Skin of body (tissue), 2 donors: ENCODE results near the gene NLK. TPM values are rescaled to one million over a fixed set of nuclear protein-coding genes. Genes with fewer than 3 reads are reported as not detected.
"Not testable (repeated sequence)": the region's sequence is repeated elsewhere in the genome, so short reads cannot be mapped to it uniquely, and the experiment has no call there.

Source experiments
- DNase-seq: peaks from one replicate; lab custom pipeline; 2025; lab: John Stamatoyannopoulos, UW
- total RNA-seq: library from RNA; depleted of rRNA; stranded (reverse); fragments of >200 nt; gene quantifications from one replicate; pipeline ENCODE4 v1.2.3, GENCODE V29; 2014

The NLK gene
- total RNA-seq, 1 donor from 2014 or later, result 13.5 TPM

DNA sequence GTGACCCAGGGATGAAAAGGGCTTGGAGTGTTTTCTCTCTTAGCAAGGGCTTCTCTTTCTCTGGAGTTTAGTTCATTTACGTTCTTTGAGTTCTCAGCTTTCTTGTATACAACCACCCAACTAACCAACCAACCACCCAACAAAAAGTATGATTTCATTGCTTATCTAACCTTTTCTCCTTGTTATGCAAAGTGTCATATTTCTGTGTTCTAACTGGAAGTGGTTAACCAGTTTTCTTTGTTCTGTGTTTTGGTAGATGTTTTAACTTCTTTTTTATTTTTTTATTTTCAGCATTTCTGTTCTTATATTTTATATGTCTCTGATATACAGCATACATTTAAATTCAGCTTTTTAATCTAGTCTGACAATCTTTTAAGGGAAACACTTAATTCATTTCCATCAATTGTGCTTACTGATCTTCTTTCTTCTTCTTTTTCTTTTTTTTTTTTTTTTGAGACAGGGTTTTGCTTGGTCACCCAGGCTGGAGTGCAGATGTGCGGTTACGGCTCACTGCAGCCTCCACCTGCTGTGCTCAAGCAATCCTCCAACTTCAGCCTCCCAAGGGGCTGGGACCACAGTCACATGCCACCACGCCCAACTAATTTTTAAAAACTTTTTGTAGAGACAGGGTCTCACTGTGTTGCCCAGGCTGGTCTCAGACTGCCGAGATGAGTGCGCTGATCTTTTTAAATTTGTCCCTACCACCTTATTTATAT is 29.6 kb downstream of the NLK start:
- DNase-seq, result no peak

DNA sequence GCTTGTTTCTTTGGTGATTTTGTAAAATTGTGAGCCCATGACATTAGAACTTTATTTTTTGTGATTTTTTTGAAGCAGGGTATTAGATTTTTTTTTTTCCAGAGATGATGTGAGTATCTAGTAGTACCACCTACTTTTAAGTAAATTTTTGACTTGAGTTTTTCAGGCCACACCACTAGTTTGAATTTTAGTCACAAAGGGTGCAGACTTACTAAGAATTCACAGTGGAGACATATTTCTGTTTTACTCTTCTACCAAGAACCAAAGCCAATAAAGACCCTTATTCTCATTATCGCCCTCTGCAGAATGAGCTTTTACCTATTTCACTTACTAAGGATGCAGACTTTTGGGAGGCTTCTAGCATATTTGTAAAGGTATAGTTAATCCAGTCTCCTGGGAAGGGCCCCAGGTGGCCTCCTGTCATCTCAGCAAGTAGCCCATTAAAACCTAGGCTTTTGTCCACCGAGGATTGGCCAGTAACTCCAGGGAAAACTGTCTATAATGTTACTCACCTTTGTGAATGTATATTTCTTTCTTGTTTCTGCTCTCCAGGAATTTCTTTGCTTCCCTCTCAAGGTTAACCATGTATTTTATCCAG is 30.6 kb downstream of the NLK start:
- no peak for DNase-seq

GRCh38 chr17:28074010-28074409 is 31.5 kb downstream of the NLK start:
- DNase-seq, result no peak

GRCh38 chr17:28076144-28076543 is 33.7 kb downstream of the NLK start:
- DNase-seq, result no peak

- not testable (repeated sequence) for DNase-seq
Measured at GRCh38 chr17:28077140-28077539, 34.7 kb downstream of the NLK start.

GRCh38 chr17:28078341-28079229 is 36.1 kb downstream of the NLK start:
- DNase-seq, result no peak

DNA sequence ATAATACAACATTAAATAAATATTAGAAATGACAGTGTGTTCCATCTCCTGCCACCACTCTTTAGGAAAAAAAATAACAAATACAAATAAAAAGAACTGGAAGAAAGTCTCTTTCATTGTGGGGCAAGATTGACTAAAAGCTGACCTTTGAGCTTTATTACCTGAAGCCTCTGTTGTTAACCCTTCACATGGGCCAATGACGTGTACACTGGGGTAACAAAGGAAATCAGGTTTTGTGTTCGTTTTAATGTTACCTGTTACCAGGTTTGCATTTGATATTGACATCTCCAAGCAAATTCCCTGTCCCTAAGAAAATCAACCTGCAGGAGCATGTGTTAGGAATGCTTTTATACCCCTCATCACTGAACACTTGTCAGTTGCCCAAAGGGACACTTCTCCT is 39.0 kb downstream of the NLK start:
- no peak for DNase-seq

GRCh38 chr17:28085766-28086165 is 43.3 kb downstream of the NLK start:
- DNase-seq, result no peak

GRCh38 chr17:28086519-28086918 is 44.0 kb downstream of the NLK start:
- DNase-seq, result no peak

DNA sequence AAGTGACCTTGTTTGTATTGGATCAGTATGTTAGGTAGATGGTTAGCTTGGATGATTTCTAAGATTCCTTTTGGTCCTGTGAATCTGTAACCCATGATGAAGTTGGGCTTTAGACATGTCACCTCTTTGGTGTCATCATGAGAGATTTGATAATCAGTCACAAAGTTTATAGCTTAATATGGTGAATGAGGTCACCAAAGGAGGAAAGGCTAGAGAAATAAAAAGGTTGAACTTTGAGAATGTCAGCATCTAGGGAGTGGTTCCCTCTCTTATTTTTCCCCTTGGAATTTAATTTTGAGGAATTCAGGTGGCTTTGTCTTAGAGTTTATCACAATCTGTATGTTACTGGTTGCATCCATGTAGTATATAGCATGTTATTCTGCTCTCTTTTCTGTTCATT is 45.3 kb downstream of the NLK start:
- no peak for DNase-seq

GRCh38 chr17:28090551-28090950 is 48.1 kb downstream of the NLK start:
- DNase-seq, result no peak

GRCh38 chr17:28092088-28092487 is 49.6 kb downstream of the NLK start:
- DNase-seq, result no peak

- DNase-seq, result no peak
Measured at GRCh38 chr17:28093999-28094716, 51.7 kb downstream of the NLK start.

- no peak for DNase-seq
Measured at GRCh38 chr17:28096756-28097155, 54.3 kb downstream of the NLK start.

GRCh38 chr17:28097254-28097653 is 54.8 kb downstream of the NLK start:
- DNase-seq, result no peak

DNA sequence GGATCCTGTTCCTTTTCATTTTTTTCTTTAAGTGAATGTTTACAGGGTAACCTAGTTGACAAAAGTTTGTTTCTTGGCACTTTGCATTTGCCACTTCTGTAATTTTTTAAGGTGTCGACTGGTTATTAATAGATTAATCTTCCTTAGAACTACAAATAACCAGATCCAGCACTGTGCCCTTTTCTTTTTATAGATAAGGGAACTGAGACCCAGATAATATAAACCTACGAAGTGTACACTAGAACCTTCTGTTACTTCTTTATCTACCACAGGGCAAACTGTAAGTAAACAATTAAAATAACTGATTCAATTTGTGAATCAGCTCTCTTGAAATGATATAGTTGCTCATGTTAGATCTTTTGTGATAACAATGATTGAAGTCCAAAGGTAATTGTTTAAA is 55.4 kb downstream of the NLK start:
- DNase-seq, result no peak

- DNase-seq, result not testable (repeated sequence)
Measured at GRCh38 chr17:28098591-28098990, 56.1 kb downstream of the NLK start.

DNA sequence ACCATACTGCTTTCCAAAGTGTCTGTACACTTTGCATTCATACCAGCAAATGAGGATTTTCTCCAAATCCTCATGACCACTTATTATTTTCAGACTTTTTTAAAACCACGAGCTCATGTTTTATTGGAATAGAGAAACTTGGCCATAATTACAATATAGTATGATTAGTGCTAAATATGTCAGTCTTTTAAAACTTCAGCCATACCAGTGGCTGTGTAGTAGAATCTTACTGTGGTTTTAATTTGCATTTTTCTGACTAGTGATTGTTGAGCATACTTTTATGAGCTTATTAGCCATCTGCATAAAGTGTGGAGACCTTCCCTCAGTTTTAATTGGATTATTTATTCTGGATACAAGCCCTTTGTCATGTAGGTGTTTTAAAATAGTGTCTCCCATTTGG is 57.8 kb downstream of the NLK start:
- no peak for DNase-seq

DNA sequence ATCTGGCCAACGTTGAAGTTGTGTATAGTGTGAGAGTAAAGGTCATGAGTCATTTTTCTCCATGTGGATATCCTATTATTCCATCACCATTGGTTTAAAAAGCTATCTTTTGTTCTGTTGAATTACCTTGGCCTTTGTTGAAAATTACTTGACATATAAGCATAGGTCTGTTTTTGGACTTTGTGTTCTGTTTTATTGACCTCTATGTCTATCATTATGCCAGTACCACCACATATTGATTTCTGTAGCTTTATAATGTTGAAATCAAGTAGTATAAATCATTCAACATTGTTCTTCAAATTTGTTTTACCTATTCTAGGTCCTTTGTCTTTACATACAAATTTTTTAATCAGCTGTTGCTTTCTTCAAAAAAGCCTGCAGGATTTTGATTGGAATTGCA is 58.5 kb downstream of the NLK start:
- DNase-seq, result no peak

GRCh38 chr17:28101919-28102318 is 59.4 kb downstream of the NLK start:
- DNase-seq, result no peak

GRCh38 chr17:28105501-28105900 is 63.0 kb downstream of the NLK start:
- DNase-seq, result no peak

GRCh38 chr17:28110184-28110583 is 67.7 kb downstream of the NLK start:
- DNase-seq, result no peak
